ENCODE results near the gene FASTKD3. TPM values are rescaled to one million over a fixed set of nuclear protein-coding genes. Genes with fewer than 3 reads are reported as not detected.

The FASTKD3 gene
- total RNA-seq, 1 donor from 2014 or later = 12.7 TPM

GRCh38 chr5:7897014-7897600 is 28.3 kb upstream of the FASTKD3 start:
- intact Hi-C loops (cut with micrococcal nuclease) = loop anchor here (5.0 kb wide), 1 partner anchor 40 kb away; no protein-coding TSS in a partner anchor
- peaks cover 26% of the 10 kb centered on the region for H3K4me1 Mint-ChIP-seq (ENCODE audit: low read depth)
- peaks cover 86% of the 10 kb centered on the region for H3K36me3 Mint-ChIP-seq (ENCODE audit: low read depth)
- no peaks in the 10 kb centered on the region for H3K27me3 Mint-ChIP-seq (ENCODE audit: low read depth)
- no peaks in the 10 kb centered on the region for H3K9me3 Mint-ChIP-seq
- no peak for DNase-seq (ENCODE audit: low spot score)
- H3K27ac Mint-ChIP-seq = no peak overlapping the region
- H3K4me3 Mint-ChIP-seq (ENCODE audit: low read depth) = no peak overlapping the region

- H3K36me3 Mint-ChIP-seq (ENCODE audit: low read depth) = peaks cover 85% of the 10 kb centered on the region
- H3K4me3 Mint-ChIP-seq (ENCODE audit: low read depth) = no peak overlapping the region
- H3K9me3 Mint-ChIP-seq = no peaks in the 10 kb centered on the region
- H3K4me1 Mint-ChIP-seq (ENCODE audit: low read depth) = peaks cover 25% of the 10 kb centered on the region
- no peak for DNase-seq (ENCODE audit: low spot score)
- intact Hi-C loops (cut with micrococcal nuclease) = loop anchor here (1.0 to 5.0 kb wide), 2 partner anchors 17 to 38 kb away; no protein-coding TSS in a partner anchor
- peak overlapping the region; percentile 5 for H3K27ac Mint-ChIP-seq
- H3K27me3 Mint-ChIP-seq (ENCODE audit: low read depth) = no peaks in the 10 kb centered on the region
These were observed 26.0 kb upstream of the FASTKD3 start for GRCh38 chr5:7894860-7895259.

GRCh38 chr5:7894439-7894838 is 25.6 kb upstream of the FASTKD3 start:
- intact Hi-C loops (cut with micrococcal nuclease) = no loop called here
- Mint-ChIP-seq H3K27ac (peak overlapping the region; percentile 5), H3K4me1 (ENCODE audit: low read depth) (peaks cover 25% of the 10 kb centered on the region), H3K9me3 (no peaks in the 10 kb centered on the region), H3K36me3 (ENCODE audit: low read depth) (peaks cover 85% of the 10 kb centered on the region), H3K4me3 (ENCODE audit: low read depth) (no peak overlapping the region), H3K27me3 (ENCODE audit: low read depth) (no peaks in the 10 kb centered on the region)
- DNase-seq (ENCODE audit: low spot score) = no peak

GRCh38 chr5:7888901-7889300 is 20.1 kb upstream of the FASTKD3 start:
- intact Hi-C loops (cut with micrococcal nuclease) = no loop called here

GRCh38 chr5:7886849-7887475 is 18.1 kb upstream of the FASTKD3 start:
- no peak for DNase-seq (ENCODE audit: low spot score)
- no peak overlapping the region for H3K4me3 Mint-ChIP-seq (ENCODE audit: low read depth)
- H3K36me3 Mint-ChIP-seq (ENCODE audit: low read depth) = peaks cover 68% of the 10 kb centered on the region
- H3K27me3 Mint-ChIP-seq (ENCODE audit: low read depth) = no peaks in the 10 kb centered on the region
- intact Hi-C loops (cut with micrococcal nuclease) = no loop called here
- peak overlapping the region; percentile 35 for H3K27ac Mint-ChIP-seq
- H3K9me3 Mint-ChIP-seq = no peaks in the 10 kb centered on the region
- H3K4me1 Mint-ChIP-seq (ENCODE audit: low read depth) = peaks cover 8% of the 10 kb centered on the region

More at GRCh38 chr5:7888901-7889300, 20.1 kb upstream of the FASTKD3 start:
- peaks cover 12% of the 10 kb centered on the region for H3K4me1 Mint-ChIP-seq (ENCODE audit: low read depth)
- no peak overlapping the region for H3K4me3 Mint-ChIP-seq (ENCODE audit: low read depth)
- no peaks in the 10 kb centered on the region for H3K9me3 Mint-ChIP-seq
- no peak overlapping the region for H3K27ac Mint-ChIP-seq
- no peak for DNase-seq (ENCODE audit: low spot score)
- H3K27me3 Mint-ChIP-seq (ENCODE audit: low read depth) = no peaks in the 10 kb centered on the region
- peaks cover 71% of the 10 kb centered on the region for H3K36me3 Mint-ChIP-seq (ENCODE audit: low read depth)

GRCh38 chr5:7884491-7885267 is 15.8 kb upstream of the FASTKD3 start:
- H3K9me3 Mint-ChIP-seq = no peaks in the 10 kb centered on the region
- H3K4me3 Mint-ChIP-seq (ENCODE audit: low read depth) = no peak overlapping the region
- H3K36me3 Mint-ChIP-seq (ENCODE audit: low read depth) = peaks cover 78% of the 10 kb centered on the region
- H3K4me1 Mint-ChIP-seq (ENCODE audit: low read depth) = peaks cover 10% of the 10 kb centered on the region
- no peak for DNase-seq (ENCODE audit: low spot score)
- intact Hi-C loops (cut with micrococcal nuclease) = no loop called here
- no peak overlapping the region for H3K27ac Mint-ChIP-seq
- no peaks in the 10 kb centered on the region for H3K27me3 Mint-ChIP-seq (ENCODE audit: low read depth)

DNA sequence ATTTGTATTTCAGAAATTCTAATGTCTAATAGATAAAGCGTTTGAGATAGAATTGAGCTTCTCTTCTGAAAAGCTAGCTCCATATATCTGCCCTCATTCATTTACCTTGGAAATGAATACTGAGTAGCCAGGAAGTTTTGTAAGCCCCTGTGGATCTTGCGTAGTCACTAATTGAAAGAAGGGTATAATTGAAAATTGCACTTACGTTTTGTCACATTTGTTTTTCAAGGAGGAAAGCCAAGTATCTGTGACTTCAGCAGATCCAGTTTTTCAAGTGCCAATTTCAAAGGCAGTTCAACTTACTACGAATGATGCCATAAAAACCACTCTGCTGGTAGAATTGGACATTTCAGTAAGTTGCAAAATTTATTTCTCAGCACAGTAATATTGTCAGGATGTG is 14.1 kb upstream of the FASTKD3 start:
- no peaks in the 10 kb centered on the region for H3K9me3 Mint-ChIP-seq
- no peaks in the 10 kb centered on the region for H3K27me3 Mint-ChIP-seq (ENCODE audit: low read depth)
- intact Hi-C loops (cut with micrococcal nuclease) = no loop called here
- peaks cover 79% of the 10 kb centered on the region for H3K36me3 Mint-ChIP-seq (ENCODE audit: low read depth)
- H3K4me3 Mint-ChIP-seq (ENCODE audit: low read depth) = no peak overlapping the region
- no peak overlapping the region for H3K27ac Mint-ChIP-seq
- H3K4me1 Mint-ChIP-seq (ENCODE audit: low read depth) = peaks cover 20% of the 10 kb centered on the region
- DNase-seq (ENCODE audit: low spot score) = no peak

- no peak for DNase-seq (ENCODE audit: low spot score)
- H3K4me3 Mint-ChIP-seq (ENCODE audit: low read depth) = no peak overlapping the region
- H3K4me1 Mint-ChIP-seq (ENCODE audit: low read depth) = peaks cover 23% of the 10 kb centered on the region
- no peaks in the 10 kb centered on the region for H3K27me3 Mint-ChIP-seq (ENCODE audit: low read depth)
- H3K36me3 Mint-ChIP-seq (ENCODE audit: low read depth) = peaks cover 80% of the 10 kb centered on the region
- no peaks in the 10 kb centered on the region for H3K9me3 Mint-ChIP-seq
- H3K27ac Mint-ChIP-seq = no peak overlapping the region
- intact Hi-C loops (cut with micrococcal nuclease) = no loop called here
These were observed 13.0 kb upstream of the FASTKD3 start for GRCh38 chr5:7881816-7882215.

DNA sequence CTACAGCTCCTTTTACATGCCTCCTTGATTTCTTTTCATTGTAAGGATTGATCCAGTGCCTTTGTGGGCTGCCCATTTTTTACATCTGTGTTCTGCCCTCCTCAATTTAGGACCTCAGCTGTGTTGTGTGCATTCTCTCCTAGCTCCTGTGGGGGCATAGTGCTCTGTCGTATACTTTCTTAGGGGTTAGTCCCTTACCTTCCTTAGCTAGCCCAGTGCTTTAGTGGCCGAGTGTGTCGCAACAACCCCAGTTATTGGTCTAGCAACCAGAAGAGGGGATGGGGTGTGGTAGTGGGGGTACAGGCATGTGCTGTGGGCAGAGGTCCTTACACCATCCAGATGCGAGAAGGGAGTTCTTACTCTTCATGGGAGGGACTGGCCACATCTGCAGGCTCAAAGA is 12.3 kb upstream of the FASTKD3 start:
- H3K4me3 Mint-ChIP-seq (ENCODE audit: low read depth) = no peak overlapping the region
- intact Hi-C loops (cut with micrococcal nuclease) = no loop called here
- no peaks in the 10 kb centered on the region for H3K27me3 Mint-ChIP-seq (ENCODE audit: low read depth)
- no peaks in the 10 kb centered on the region for H3K9me3 Mint-ChIP-seq
- no peak overlapping the region for H3K27ac Mint-ChIP-seq
- peaks cover 81% of the 10 kb centered on the region for H3K36me3 Mint-ChIP-seq (ENCODE audit: low read depth)
- H3K4me1 Mint-ChIP-seq (ENCODE audit: low read depth) = peaks cover 30% of the 10 kb centered on the region
- DNase-seq (ENCODE audit: low spot score) = no peak

- H3K27ac Mint-ChIP-seq = peak overlapping the region; percentile 49
- H3K9me3 Mint-ChIP-seq = no peaks in the 10 kb centered on the region
- no peak overlapping the region for H3K4me3 Mint-ChIP-seq (ENCODE audit: low read depth)
- intact Hi-C loops (cut with micrococcal nuclease) = loop anchor here (1.0 to 10.0 kb wide), 3 partner anchors 9 to 1384 kb away; partner anchors contain the start of genes FASTKD3 and MTRR
- H3K36me3 Mint-ChIP-seq (ENCODE audit: low read depth) = peaks cover 93% of the 10 kb centered on the region
- peaks cover 37% of the 10 kb centered on the region for H3K4me1 Mint-ChIP-seq (ENCODE audit: low read depth)
- DNase-seq (ENCODE audit: low spot score) = no peak
- no peaks in the 10 kb centered on the region for H3K27me3 Mint-ChIP-seq (ENCODE audit: low read depth)
These were observed 9.6 kb upstream of the FASTKD3 start for GRCh38 chr5:7878381-7878873.

DNA sequence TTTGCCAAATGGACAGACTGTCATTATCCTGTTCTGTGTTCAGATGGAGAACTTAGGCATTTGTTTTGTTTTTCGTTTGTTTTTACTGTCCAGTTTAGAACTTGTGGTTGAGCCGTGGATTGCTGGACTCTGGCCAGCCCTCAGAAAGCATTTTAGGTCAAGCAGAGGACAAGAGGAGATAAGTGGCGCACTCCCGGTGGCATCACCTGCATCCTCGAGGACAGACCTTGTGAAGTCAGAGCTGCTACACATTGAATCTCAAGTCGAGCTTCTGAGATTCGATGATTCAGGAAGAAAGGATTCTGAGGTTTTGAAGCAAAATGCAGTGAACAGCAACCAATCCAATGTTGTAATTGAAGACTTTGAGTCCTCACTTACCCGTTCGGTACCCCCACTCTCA is 9.0 kb upstream of the FASTKD3 start:
- Mint-ChIP-seq H3K9me3 (no peaks in the 10 kb centered on the region), H3K27ac (peak overlapping the region; percentile 49), H3K27me3 (ENCODE audit: low read depth) (no peaks in the 10 kb centered on the region), H3K36me3 (ENCODE audit: low read depth) (peaks cover 93% of the 10 kb centered on the region), H3K4me1 (ENCODE audit: low read depth) (peaks cover 41% of the 10 kb centered on the region), H3K4me3 (ENCODE audit: low read depth) (no peak overlapping the region)
- intact Hi-C loops (cut with micrococcal nuclease) = loop anchor here (1.0 to 10.0 kb wide), 3 partner anchors 9 to 1383 kb away; partner anchors contain the start of genes FASTKD3 and MTRR
- DNase-seq (ENCODE audit: low spot score) = no peak

- intact Hi-C loops (cut with micrococcal nuclease) = loop anchor here (10.0 kb wide), 1 partner anchor 1382 kb away; no protein-coding TSS in a partner anchor
- no peak for DNase-seq (ENCODE audit: low spot score)
- H3K4me3 Mint-ChIP-seq (ENCODE audit: low read depth) = no peak overlapping the region
- H3K4me1 Mint-ChIP-seq (ENCODE audit: low read depth) = peaks cover 47% of the 10 kb centered on the region
- H3K36me3 Mint-ChIP-seq (ENCODE audit: low read depth) = peaks cover 92% of the 10 kb centered on the region
- no peaks in the 10 kb centered on the region for H3K27me3 Mint-ChIP-seq (ENCODE audit: low read depth)
- no peak overlapping the region for H3K27ac Mint-ChIP-seq
- H3K9me3 Mint-ChIP-seq = no peaks in the 10 kb centered on the region
These were observed 8.0 kb upstream of the FASTKD3 start for GRCh38 chr5:7876867-7877266.

Data from activated T-helper 2 cell treated with anti-CD3 and anti-CD28 coated beads, Interferon-gamma antibody, Interleukin-2, Interleukin-4, amounts not matched to agents 10 μg/mL and 5 μg/mL and 100 μg/mL, durations not matched to agents 14 hours and 24 hours and 36 hours (primary cell).